HepG2 (cell line): ENCODE measurements around the gene METTL1. TPM values are rescaled to one million over a fixed set of nuclear protein-coding genes. Genes with fewer than 3 reads are reported as not detected.

ENCODE experiments used
- ATAC-seq: fragments of 200-7000 bp; cut with Tn5 transposase; 3 replicates; pipeline ENCODE4 v1.9.1; 2020; ENCODE audit warnings: mild to moderate bottlenecking, moderate library complexity
- BruUV-seq: library from RNA; stranded (reverse); fragments of 400-500 nt; replicated peaks from 2 replicates; lab custom pipeline; 2021; lab: Mats Ljungman, UMichigan
- CTCF ChIA-PET: fragments of 300-600 bp; formaldehyde crosslinking; extraction: SDS; loops from one replicate; lab custom pipeline; 2021; ENCODE audit warnings: low total read pairs, inconsistent platforms, low intra/inter-chr PET ratio; lab: Yijun Ruan, JAX
- POLR2A ChIA-PET: fragments of 350-600 bp; sonication (Branson Sonifier 250); formaldehyde crosslinking; loops from one replicate; lab custom pipeline; 2020; ENCODE audit warnings: antibody characterized with exemption, inconsistent platforms; lab: Yijun Ruan, JAX
- DNase-seq: peaks from one replicate; pipeline ENCODE4 v3.0.0-alpha.2; 2015; ENCODE audit warnings: low spot score
- FAIRE-seq: peaks from 3 replicates; lab custom pipeline; 2011; peaks lifted over from hg19 to GRCh38; lab: Jason Lieb, UNC
- H2AFZ ChIP-seq: one replicate; pipeline ENCODE4 v1.6.1; 2011; ENCODE audit warnings: low read length, inconsistent platforms
- H3K27ac ChIP-seq: fragments of 300-600 bp; 3 replicates; pipeline ENCODE4 v1.8.0; 2011; ENCODE audit warnings: mixed run types, mild to moderate bottlenecking, mixed read lengths, low read length, inconsistent platforms; ENCODE audit not compliant: insufficient read depth; ENCODE audit errors: extremely low read length
- H3K27me3 ChIP-seq, 2 experiments: fragments of 200-600 bp in 1 of 2; 2 replicates in 1 of 2; 3 replicates in 1 of 2; pipeline versions ENCODE4 v1.6.0 to v1.8.0; 2011; ENCODE audit warnings: low read length in 2 of 2, mild to moderate bottlenecking in 2 of 2, moderate library complexity in 2 of 2, inconsistent platforms in 1 of 2; ENCODE audit not compliant: insufficient read depth in 2 of 2, control insufficient read depth in 1 of 2
- H3K36me3 ChIP-seq, 2 experiments: fragments of 200-600 bp in 1 of 2; replicated peaks in 1 of 2; 2 replicates in 1 of 2; 3 replicates in 1 of 2; pipeline versions ENCODE4 v1.5.1 to v1.8.0; 2011; ENCODE audit warnings: low read length in 2 of 2, inconsistent platforms in 1 of 2; ENCODE audit not compliant: insufficient read depth in 2 of 2, control insufficient read depth in 1 of 2
- H3K4me1 ChIP-seq: 2 replicates; pipeline ENCODE4 v1.5.1; 2012; ENCODE audit warnings: low read length, inconsistent platforms; ENCODE audit not compliant: insufficient read depth
- H3K4me2 ChIP-seq: 2 replicates; pipeline ENCODE4 v1.6.0; 2011; ENCODE audit warnings: low read depth, low read length, inconsistent platforms
- H3K4me3 ChIP-seq, 3 experiments: fragments of 200-600 bp in 1 of 3; sonication (generic), shearing (Covaris generic) in 1 of 3; replicated peaks in 1 of 3; 2 replicates each; pipeline ENCODE4 v1.5.1; 2011 to 2016; ENCODE audit warnings: low read length in 3 of 3, inconsistent platforms in 2 of 3, low read depth in 2 of 3, mild to moderate bottlenecking in 2 of 3, control low read depth in 1 of 3, mixed read lengths in 1 of 3; ENCODE audit not compliant: insufficient read depth in 1 of 3
- H3K79me2 ChIP-seq: one replicate; pipeline ENCODE4 v1.6.1; 2011; ENCODE audit warnings: low read length, inconsistent platforms; ENCODE audit not compliant: insufficient read depth
- H3K9ac ChIP-seq: 2 replicates; pipeline ENCODE4 v1.6.0; 2011; ENCODE audit warnings: mild to moderate bottlenecking, low read depth, low read length, inconsistent platforms; ENCODE audit not compliant: insufficient read depth
- H3K9me3 ChIP-seq: 2 replicates; pipeline ENCODE4 v1.5.1; 2012; ENCODE audit warnings: mild to moderate bottlenecking, low read length
- H4K20me1 ChIP-seq: 2 replicates; pipeline ENCODE4 v1.6.0; 2011; ENCODE audit warnings: inconsistent platforms, mild to moderate bottlenecking, low read length, moderate library complexity; ENCODE audit not compliant: insufficient read depth
- BHLHE40 ChIP-seq: IDR thresholded peaks from 2 replicates; pipeline ENCODE4 v1.6.1; 2011; ENCODE audit warnings: low read length, improper control_type of control experiment
- KAT8 ChIP-seq: IDR thresholded peaks from 2 replicates; pipeline ENCODE4 v1.6.1; 2016; ENCODE audit warnings: missing genetic modification reagents, missing compliant biosample characterization
- YEATS4 ChIP-seq: sonication (generic); formaldehyde crosslinking; IDR thresholded peaks from 2 replicates; pipeline ENCODE4 v1.4.0; 2020; ENCODE audit warnings: missing genetic modification reagents, borderline replicate concordance
- ZNF207 ChIP-seq: fragments of 450-650 bp; IDR thresholded peaks from 2 replicates; pipeline ENCODE4 v1.6.1; 2016; ENCODE audit warnings: antibody characterized with exemption, borderline replicate concordance
- ZNF44 ChIP-seq: sonication (generic); formaldehyde crosslinking; IDR thresholded peaks from 2 replicates; pipeline ENCODE4 v1.5.1; 2020; ENCODE audit warnings: mild to moderate bottlenecking, missing genetic modification reagents
- ZNF543 ChIP-seq: sonication (generic); formaldehyde crosslinking; IDR thresholded peaks from 2 replicates; pipeline ENCODE4 v1.4.0; 2020; ENCODE audit warnings: mild to moderate bottlenecking, missing genetic modification reagents
- ZNF546 ChIP-seq: sonication (generic); formaldehyde crosslinking; conservative IDR thresholded peaks from 2 replicates; pipeline ENCODE4 v1.8.1; 2023; ENCODE audit warnings: mild to moderate bottlenecking, missing genetic modification reagents
- WGBS: methylation state at CpG from one replicate; pipeline ENCODE4 v1.1.6; 2017; ENCODE audit warnings: low lambda C conversion rate; 5-methylcytosine and 5-hydroxymethylcytosine counted together
- in situ Hi-C: cut with HindIII; loops from 2 replicates; pipeline ENCODE4 v1.10.0; 2017; ENCODE audit warnings: low pct_unique_long_range_greater_than_20kb; ENCODE audit not compliant: extremely low pct_ligation_motif_present
- intact Hi-C: fragments of 100-400 bp; cut with micrococcal nuclease; formaldehyde crosslinking; loops from one replicate; pipeline ENCODE4 v1.10.0; 2022; ENCODE audit not compliant: unreplicated experiment
- polyA plus RNA-seq, 8 experiments: library from polyadenylated mRNA; depleted of rRNA in 3 of 8; stranded (reverse) in 7 of 8; unstranded in 1 of 8; fragments of >200 nt; fragmentation: Illumina TruSeq in 4 of 8; extraction: Trizol in 4 of 8; gene quantifications; 2 replicates each; pipeline versions ENCODE4 v1.2.1 to v1.2.3, GENCODE V29; 2011 to 2016; ENCODE audit warnings: low read depth in 4 of 8, missing spikeins in 1 of 8, mixed read lengths in 1 of 8; ENCODE audit not compliant: insufficient read depth in 1 of 8
- total RNA-seq, 5 experiments: library from RNA; depleted of rRNA; stranded (reverse); fragments of >200 nt; fragmentation: Illumina TruSeq; extraction: Trizol; gene quantifications; 2 replicates each; pipeline ENCODE4 v1.2.3, GENCODE V29; 2016; ENCODE audit warnings: low read depth in 1 of 5
- TF ChIP-seq, protein P1 (sequence below): IDR thresholded peaks from 2 replicates; pipeline ENCODE4 v1.6.1; 2016
- TF ChIP-seq, protein P2 (sequence below): sonication (generic); formaldehyde crosslinking; IDR thresholded peaks from 2 replicates; pipeline ENCODE4 v1.8.1; 2023; ENCODE audit warnings: mild to moderate bottlenecking, missing genetic modification reagents
- TF ChIP-seq, protein P3 (sequence below): sonication (generic); formaldehyde crosslinking; IDR thresholded peaks from 2 replicates; pipeline ENCODE4 v1.5.1; 2020; ENCODE audit warnings: missing genetic modification reagents, mild to moderate bottlenecking, borderline replicate concordance
- TF ChIP-seq, protein P4 (sequence below): sonication (generic); formaldehyde crosslinking; IDR thresholded peaks from 2 replicates; pipeline ENCODE4 v1.5.0; 2020; ENCODE audit warnings: missing genetic modification reagents

Gene METTL1
- total and polyA plus RNA-seq, 2 of the 13 experiments (the other 11 are each of a cell fraction or from before 2014, with no cell fraction given) = 34.7 to 36.9 TPM

DNA sequence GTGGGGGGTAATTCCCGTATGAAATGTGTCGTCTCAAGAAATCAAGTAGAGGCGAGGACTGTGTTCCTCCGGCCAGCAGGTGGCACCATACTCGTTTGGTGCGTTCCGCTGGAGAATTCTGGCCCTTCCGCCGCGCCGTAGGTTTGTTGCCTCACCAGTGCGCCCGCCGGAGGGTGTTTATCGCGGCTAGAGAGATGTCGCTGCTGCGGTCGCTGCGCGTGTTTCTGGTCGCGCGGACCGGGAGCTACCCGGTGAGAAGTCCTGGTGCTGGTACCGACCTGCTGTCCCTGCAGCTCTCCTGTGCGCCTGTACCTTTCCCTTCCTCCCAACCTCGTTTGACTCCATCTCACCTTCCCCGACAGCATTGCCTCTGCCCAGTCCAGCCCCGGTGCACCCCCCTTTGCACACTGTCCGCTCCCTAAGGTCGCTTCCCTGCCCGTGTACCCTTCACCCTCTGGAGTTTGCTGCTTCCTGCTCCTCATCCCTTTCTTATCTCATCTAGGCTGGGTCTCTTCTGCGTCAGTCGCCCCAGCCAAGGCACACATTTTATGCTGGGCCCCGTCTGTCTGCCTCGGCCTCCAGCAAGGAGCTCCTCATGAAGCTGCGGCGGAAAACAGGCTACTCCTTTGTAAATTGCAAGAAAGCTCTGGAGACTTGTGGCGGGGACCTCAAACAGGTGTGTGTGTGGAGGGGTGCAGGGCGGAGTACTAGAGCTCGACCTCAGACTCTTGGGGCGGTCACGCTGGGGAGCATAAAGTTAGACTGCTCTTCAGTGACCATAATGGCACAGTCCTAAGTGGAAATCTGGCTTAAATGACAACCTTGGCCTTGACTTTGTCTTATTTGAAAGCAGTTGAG is 10.9 kb upstream of the METTL1 start, which contains the start of gene TSFM (continued):
- TF ChIP-seq, protein P1, sequence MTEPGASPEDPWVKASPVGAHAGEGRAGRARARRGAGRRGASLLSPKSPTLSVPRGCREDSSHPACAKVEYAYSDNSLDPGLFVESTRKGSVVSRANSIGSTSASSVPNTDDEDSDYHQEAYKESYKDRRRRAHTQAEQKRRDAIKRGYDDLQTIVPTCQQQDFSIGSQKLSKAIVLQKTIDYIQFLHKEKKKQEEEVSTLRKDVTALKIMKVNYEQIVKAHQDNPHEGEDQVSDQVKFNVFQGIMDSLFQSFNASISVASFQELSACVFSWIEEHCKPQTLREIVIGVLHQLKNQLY (CRISPR knock-in tag) = 0 out of 2 replicates have a peak, but pooled peaks have one; percentile 10
- TF ChIP-seq ZNF543 (CRISPR knock-in tag) = no peak
- TF ChIP-seq, protein P2, sequence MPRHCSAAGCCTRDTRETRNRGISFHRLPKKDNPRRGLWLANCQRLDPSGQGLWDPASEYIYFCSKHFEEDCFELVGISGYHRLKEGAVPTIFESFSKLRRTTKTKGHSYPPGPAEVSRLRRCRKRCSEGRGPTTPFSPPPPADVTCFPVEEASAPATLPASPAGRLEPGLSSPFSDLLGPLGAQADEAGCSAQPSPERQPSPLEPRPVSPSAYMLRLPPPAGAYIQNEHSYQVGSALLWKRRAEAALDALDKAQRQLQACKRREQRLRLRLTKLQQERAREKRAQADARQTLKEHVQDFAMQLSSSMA (CRISPR knock-in tag) = 0 out of 2 replicates have a peak, but pooled peaks have one; percentile 40

DNA sequence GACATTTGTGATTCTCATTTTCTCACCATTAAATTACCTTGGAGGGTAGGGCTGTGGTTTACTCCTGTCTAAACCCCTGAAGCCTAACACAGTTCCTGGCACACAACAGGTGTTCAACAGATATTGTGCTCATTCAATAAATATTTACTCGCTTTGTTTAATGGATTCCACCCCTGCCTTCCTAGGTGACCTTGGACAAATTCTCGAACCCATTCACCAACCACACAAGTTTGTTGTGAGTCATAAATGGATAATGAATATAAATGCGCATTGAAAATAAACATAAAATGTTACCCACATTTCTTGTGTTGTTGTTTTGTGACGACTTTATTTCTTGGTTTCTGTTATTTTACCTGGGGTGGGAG is 10.3 kb upstream of the METTL1 start:
- peaks cover 17% of the 10 kb centered on the region for H3K4me1 ChIP-seq
- no peak overlapping the region for H3K27ac ChIP-seq
- intact Hi-C loops = loop anchor here (1.0 kb wide), 1 partner anchor 10 kb away; the partner anchor contains the start of genes EEF1AKMT3 and METTL1
- WGBS = 15% methylated on average over 4 of the region's 4 CpGs
- no TSS peak for BruUV-seq
- H3K79me2 ChIP-seq = peaks cover 16% of the 10 kb centered on the region
- no peaks in the 10 kb centered on the region for H4K20me1 ChIP-seq
- ChIA-PET POLR2A (interaction anchor here (1.7 kb wide), 1 partner anchor 10 kb away, joined by 15 read pairs; the partner anchor contains the start of genes EEF1AKMT3 and METTL1), CTCF (interaction anchor here (1.8 kb wide), 1 partner anchor 123 kb away, joined by 13 read pairs; no protein-coding TSS in a partner anchor)
- in situ Hi-C loops = no loop called here
- TF ChIP-seq ZNF44 = 0 out of 2 replicates have a peak, but pooled peaks have one; percentile 9
- TF ChIP-seq ZNF207 = no peak
- no peak for TF ChIP-seq ZNF546 (CRISPR knock-in tag)
- TF ChIP-seq, protein P3, sequence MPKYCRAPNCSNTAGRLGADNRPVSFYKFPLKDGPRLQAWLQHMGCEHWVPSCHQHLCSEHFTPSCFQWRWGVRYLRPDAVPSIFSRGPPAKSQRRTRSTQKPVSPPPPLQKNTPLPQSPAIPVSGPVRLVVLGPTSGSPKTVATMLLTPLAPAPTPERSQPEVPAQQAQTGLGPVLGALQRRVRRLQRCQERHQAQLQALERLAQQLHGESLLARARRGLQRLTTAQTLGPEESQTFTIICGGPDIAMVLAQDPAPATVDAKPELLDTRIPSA (CRISPR knock-in tag) = no peak
- TF ChIP-seq, protein P4, sequence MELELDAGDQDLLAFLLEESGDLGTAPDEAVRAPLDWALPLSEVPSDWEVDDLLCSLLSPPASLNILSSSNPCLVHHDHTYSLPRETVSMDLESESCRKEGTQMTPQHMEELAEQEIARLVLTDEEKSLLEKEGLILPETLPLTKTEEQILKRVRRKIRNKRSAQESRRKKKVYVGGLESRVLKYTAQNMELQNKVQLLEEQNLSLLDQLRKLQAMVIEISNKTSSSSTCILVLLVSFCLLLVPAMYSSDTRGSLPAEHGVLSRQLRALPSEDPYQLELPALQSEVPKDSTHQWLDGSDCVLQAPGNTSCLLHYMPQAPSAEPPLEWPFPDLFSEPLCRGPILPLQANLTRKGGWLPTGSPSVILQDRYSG (CRISPR knock-in tag) = 0 out of 2 replicates have a peak, but pooled peaks have one; percentile 5
- TF ChIP-seq KAT8 = no peak
- no peak for TF ChIP-seq YEATS4 (CRISPR knock-in tag)
- no peak for TF ChIP-seq BHLHE40
- DNase-seq (no peak), ATAC-seq (peak; percentile 37), FAIRE-seq (no peak)
- no peak overlapping the region for H2AFZ ChIP-seq
- H3K9me3 ChIP-seq = no peaks in the 10 kb centered on the region
- peaks cover 7 to 29% of the 10 kb centered on the region in 2 experiments for H3K36me3 ChIP-seq
- H3K27me3 ChIP-seq = no peaks in the 10 kb centered on the region; a peak in 1 of 5 replicates
- peak overlapping the region; percentile 78 for H3K4me2 ChIP-seq
- peak overlapping the region in 2 of 3 experiments; percentile 95 to 99; a peak in 2 of 6 replicates for H3K4me3 ChIP-seq
- H3K9ac ChIP-seq = 0 out of 2 replicates have a peak overlapping the region, but pooled peaks have one; percentile 87
